ENCODE results near the gene TBX6. TPM values are rescaled to one million over a fixed set of nuclear protein-coding genes. Genes with fewer than 3 reads are reported as not detected.

Gene TBX6
- polyA plus RNA-seq, 3 donors from 2014 or later, result not detected

- no peaks in the 10 kb centered on the region for H3K9me3 Mint-ChIP-seq
- H3K27me3 Mint-ChIP-seq (ENCODE audit: low read depth in 3 of 3), result peaks cover 6 to 20% (median 13%) of the 10 kb centered on the region in 3 donors
- peak overlapping the region; percentile 96 to 100 (median 98) for H3K27ac Mint-ChIP-seq
- H3K4me3 Mint-ChIP-seq, result peak overlapping the region; percentile 98 to 99 (median 99)
- H3K4me1 Mint-ChIP-seq, result peaks cover 30 to 38% of the 10 kb centered on the region in 2 donors
- DNase-seq, result no peak
- peaks cover 7 to 15% (median 8%) of the 10 kb centered on the region in 3 donors for H3K36me3 Mint-ChIP-seq
Measured at GRCh38 chr16:30064729-30065101, 27.0 kb downstream of the TBX6 start.

GRCh38 chr16:30063893-30064728 lies 27.6 kb downstream of the TBX6 start:
- peak overlapping the region; percentile 98 to 99 (median 99) for H3K4me3 Mint-ChIP-seq
- H3K27me3 Mint-ChIP-seq (ENCODE audit: low read depth in 3 of 3), result peaks cover 6 to 20% (median 13%) of the 10 kb centered on the region in 3 donors

GRCh38 chr16:30063278-30063892 lies 28.3 kb downstream of the TBX6 start:
- no peak for DNase-seq
- peak overlapping the region; percentile 95 to 100 (median 98) for H3K27ac Mint-ChIP-seq
- H3K36me3 Mint-ChIP-seq, result peaks cover 3 to 10% (median 7%) of the 10 kb centered on the region in 3 donors
- H3K4me3 Mint-ChIP-seq, result peak overlapping the region; percentile 98 to 99 (median 99)
- H3K27me3 Mint-ChIP-seq (ENCODE audit: low read depth in 3 of 3), result peaks cover 6 to 18% (median 13%) of the 10 kb centered on the region in 3 donors
- H3K4me1 Mint-ChIP-seq, result peaks cover 24 to 32% of the 10 kb centered on the region in 2 donors
- H3K9me3 Mint-ChIP-seq, result no peaks in the 10 kb centered on the region

More at GRCh38 chr16:30063893-30064728, 27.6 kb downstream of the TBX6 start:
- Mint-ChIP-seq H3K9me3 (no peaks in the 10 kb centered on the region), H3K4me1 (peaks cover 30 to 35% of the 10 kb centered on the region in 2 donors), H3K27ac (peak overlapping the region; percentile 95 to 100 (median 98)), H3K36me3 (peaks cover 7 to 15% (median 8%) of the 10 kb centered on the region in 3 donors)
- DNase-seq, result peak; percentile 66 to 71 (median 66)

GRCh38 chr16:30060836-30061554 lies 30.7 kb downstream of the TBX6 start:
- Mint-ChIP-seq H3K4me3 (no peak overlapping the region), H3K9me3 (no peaks in the 10 kb centered on the region), H3K36me3 (no peaks in the 10 kb centered on the region), H3K27me3 (ENCODE audit: low read depth in 3 of 3) (peaks cover 6 to 16% (median 13%) of the 10 kb centered on the region in 3 donors), H3K4me1 (peaks cover 8 to 14% of the 10 kb centered on the region in 2 donors), H3K27ac (peak overlapping the region in 1 of 6 donors; percentile 63)
- DNase-seq, result no peak

- Mint-ChIP-seq H3K9me3 (no peaks in the 10 kb centered on the region), H3K27ac (peak overlapping the region in 1 of 6 donors; percentile 63), H3K27me3 (ENCODE audit: low read depth in 3 of 3) (peaks cover 6 to 12% (median 10%) of the 10 kb centered on the region in 3 donors), H3K4me3 (no peak overlapping the region), H3K36me3 (no peaks in the 10 kb centered on the region), H3K4me1 (peaks cover 8 to 12% of the 10 kb centered on the region in 2 donors)
- DNase-seq, result no peak
Measured at GRCh38 chr16:30060346-30060745, 31.4 kb downstream of the TBX6 start.

- Mint-ChIP-seq H3K4me3 (peak overlapping the region in 3 of 5 donors; percentile 6 to 64 (median 41)), H3K36me3 (no peaks in the 10 kb centered on the region), H3K27ac (no peak overlapping the region), H3K9me3 (no peaks in the 10 kb centered on the region), H3K27me3 (ENCODE audit: low read depth in 3 of 3) (peaks cover 4 to 31% (median 9%) of the 10 kb centered on the region in 3 donors), H3K4me1 (peaks cover 0 to 14% of the 10 kb centered on the region in 2 donors)
- DNase-seq, result no peak
Measured at GRCh38 chr16:30054959-30055553, 36.7 kb downstream of the TBX6 start.

GRCh38 chr16:30054451-30054850 lies 37.3 kb downstream of the TBX6 start:
- no peak for DNase-seq
- Mint-ChIP-seq H3K27me3 (ENCODE audit: low read depth in 3 of 3) (peaks cover 4 to 32% (median 9%) of the 10 kb centered on the region in 3 donors), H3K36me3 (no peaks in the 10 kb centered on the region), H3K4me3 (peak overlapping the region in 4 of 5 donors; percentile 57 to 73 (median 66)), H3K27ac (peak overlapping the region in 1 of 6 donors; percentile 56), H3K9me3 (no peaks in the 10 kb centered on the region), H3K4me1 (peaks cover 0 to 14% of the 10 kb centered on the region in 2 donors)

- H3K4me3 Mint-ChIP-seq, result peak overlapping the region; percentile 54 to 74 (median 63)
- H3K9me3 Mint-ChIP-seq, result no peaks in the 10 kb centered on the region
- peaks cover 0 to 14% of the 10 kb centered on the region in 2 donors for H3K4me1 Mint-ChIP-seq
Measured at GRCh38 chr16:30053376-30054015, 38.2 kb downstream of the TBX6 start.

GRCh38 chr16:30052671-30053372 lies 38.9 kb downstream of the TBX6 start:
- peak; percentile 87 to 89 (median 87) for DNase-seq
- peak overlapping the region in 4 of 6 donors; percentile 57 to 77 (median 72) for H3K27ac Mint-ChIP-seq
- H3K27me3 Mint-ChIP-seq (ENCODE audit: low read depth in 3 of 3), result peaks cover 4 to 32% (median 9%) of the 10 kb centered on the region in 3 donors
- H3K4me3 Mint-ChIP-seq, result peak overlapping the region; percentile 80 to 87 (median 85)
- no peaks in the 10 kb centered on the region for H3K36me3 Mint-ChIP-seq
- no peaks in the 10 kb centered on the region for H3K9me3 Mint-ChIP-seq
- H3K4me1 Mint-ChIP-seq, result peaks cover 0 to 14% of the 10 kb centered on the region in 2 donors

More at GRCh38 chr16:30053376-30054015, 38.2 kb downstream of the TBX6 start:
- H3K27ac Mint-ChIP-seq, result peak overlapping the region in 3 of 6 donors; percentile 24 to 75 (median 43)
- peaks cover 4 to 32% (median 9%) of the 10 kb centered on the region in 3 donors for H3K27me3 Mint-ChIP-seq (ENCODE audit: low read depth in 3 of 3)
- H3K36me3 Mint-ChIP-seq, result no peaks in the 10 kb centered on the region
- no peak for DNase-seq

- Mint-ChIP-seq H3K4me1 (peaks cover 0 to 14% of the 10 kb centered on the region in 2 donors), H3K27me3 (ENCODE audit: low read depth in 3 of 3) (peaks cover 4 to 34% (median 9%) of the 10 kb centered on the region in 3 donors), H3K4me3 (peak overlapping the region; percentile 57 to 71 (median 64)), H3K36me3 (no peaks in the 10 kb centered on the region), H3K27ac (peak overlapping the region in 4 of 6 donors; percentile 29 to 78 (median 52)), H3K9me3 (no peaks in the 10 kb centered on the region)
- no peak for DNase-seq
Measured at GRCh38 chr16:30051518-30051917, 40.2 kb downstream of the TBX6 start.

- Mint-ChIP-seq H3K27ac (no peak overlapping the region), H3K27me3 (ENCODE audit: low read depth in 3 of 3) (peaks cover 8 to 37% (median 12%) of the 10 kb centered on the region in 3 donors), H3K36me3 (no peaks in the 10 kb centered on the region), H3K4me3 (no peak overlapping the region), H3K9me3 (no peaks in the 10 kb centered on the region), H3K4me1 (peaks cover 0 to 16% of the 10 kb centered on the region in 2 donors)
- DNase-seq, result no peak
Measured at GRCh38 chr16:30049871-30050270, 41.9 kb downstream of the TBX6 start.

GRCh38 chr16:30046588-30046987 lies 45.1 kb downstream of the TBX6 start:
- H3K9me3 Mint-ChIP-seq, result no peaks in the 10 kb centered on the region
- no peaks in the 10 kb centered on the region for H3K36me3 Mint-ChIP-seq
- peaks cover 0 to 6% of the 10 kb centered on the region in 2 donors for H3K4me1 Mint-ChIP-seq
- H3K27ac Mint-ChIP-seq, result no peak overlapping the region
- no peak for DNase-seq
- H3K4me3 Mint-ChIP-seq, result no peak overlapping the region
- H3K27me3 Mint-ChIP-seq (ENCODE audit: low read depth in 3 of 3), result peaks cover 4 to 19% (median 5%) of the 10 kb centered on the region in 3 donors

Data from immature natural killer cell (primary cell).